Hepatocyte (in vitro differentiated cells): ENCODE results near the gene KEAP1.

Experiments used
- CTCF ChIP-seq: fragments of 200-600 bp; sonication (generic); IDR thresholded peaks from 2 replicates; pipeline ENCODE4 v1.5.1; 2016; ENCODE audit warnings: antibody characterized with exemption, mild to moderate bottlenecking; ENCODE audit not compliant: poor library complexity
- EZH2 ChIP-seq: fragments of 200-600 bp; sonication (generic); IDR thresholded peaks from 2 replicates; pipeline ENCODE4 v1.6.1; 2016; ENCODE audit warnings: antibody characterized with exemption, mild to moderate bottlenecking, borderline replicate concordance
- EZH2phosphoT487 ChIP-seq: fragments of 200-600 bp; sonication (generic); IDR thresholded peaks from one replicate; pipeline ENCODE4 v1.6.1; 2018; ENCODE audit warnings: antibody characterized with exemption, mild to moderate bottlenecking, low read depth, moderate library complexity; ENCODE audit not compliant: unreplicated experiment, severe bottlenecking

- no peak for TF ChIP-seq CTCF
- no peak for TF ChIP-seq EZH2phosphoT487
- no peak for TF ChIP-seq EZH2
These were observed 40.5 kb upstream of the KEAP1 start, which contains the start of gene ATG4D for GRCh38 chr19:10543420-10544241.
